GM18873 (cell line): ENCODE measurements around the gene AREL1.

ENCODE experiments used
- ATAC-seq: cut with Tn5 transposase; IDR thresholded peaks from one replicate; pipeline ENCODE4 v1.9.1; 2021; ENCODE audit warnings: mild to moderate bottlenecking, moderate library complexity, moderate number of reproducible peaks; ENCODE audit not compliant: unreplicated experiment, low FRiP score

AREL1 gene

GRCh38 chr14:74615735-74616134 lies 97.1 kb downstream of the AREL1 start:
- no peak for ATAC-seq

GRCh38 chr14:74614508-74615495 lies 98.1 kb downstream of the AREL1 start:
- no peak for ATAC-seq

GRCh38 chr14:74613211-74613914 lies 99.5 kb downstream of the AREL1 start:
- no peak for ATAC-seq

- ATAC-seq = no peak
Observed at GRCh38 chr14:74612350-74613021, 100.4 kb downstream of the AREL1 start.

GRCh38 chr14:74611650-74612349 lies 101.1 kb downstream of the AREL1 start, which contains the start of gene LTBP2:
LTBP2 (minus strand) TSS chr14:74612237; CDS start chr14:74611944, 293 bp downstream.
- no peak for ATAC-seq
